Measurements from ENCODE around the gene DOCK11. TPM values are rescaled to one million over a fixed set of nuclear protein-coding genes. Genes with fewer than 3 reads are reported as not detected.

The DOCK11 gene
- total RNA-seq, 1 donor from 2014 or later, result 22.1 TPM

- no peak for DNase-seq (ENCODE audit: low spot score)
- Mint-ChIP-seq H3K27ac (ENCODE audit: unreplicated experiment) (no peak overlapping the region), H3K4me1 (ENCODE audit: low read depth) (peaks cover 43% of the 10 kb centered on the region), H3K27me3 (ENCODE audit: low read depth) (no peaks in the 10 kb centered on the region), H3K9me3 (ENCODE audit: low read depth) (peaks cover 6% of the 10 kb centered on the region), H3K4me3 (ENCODE audit: unreplicated experiment) (no peak overlapping the region), H3K36me3 (ENCODE audit: low read depth) (no peaks in the 10 kb centered on the region)
- no peak for TF ChIP-seq CTCF (IDR thresholded peaks at IDR 0.05)
Measured at GRCh38 chrX:118523920-118524319, 28.3 kb downstream of the DOCK11 start.

- H3K4me3 Mint-ChIP-seq (ENCODE audit: unreplicated experiment), result no peak overlapping the region
- no peak overlapping the region for H3K27ac Mint-ChIP-seq (ENCODE audit: unreplicated experiment)
- H3K9me3 Mint-ChIP-seq (ENCODE audit: low read depth), result peaks cover 6% of the 10 kb centered on the region
- no peaks in the 10 kb centered on the region for H3K27me3 Mint-ChIP-seq (ENCODE audit: low read depth)
- peaks cover 46% of the 10 kb centered on the region for H3K4me1 Mint-ChIP-seq (ENCODE audit: low read depth)
- no peak for TF ChIP-seq CTCF (IDR thresholded peaks at IDR 0.05)
- H3K36me3 Mint-ChIP-seq (ENCODE audit: low read depth), result no peaks in the 10 kb centered on the region
- no peak for DNase-seq (ENCODE audit: low spot score)
Measured at GRCh38 chrX:118524344-118524743, 28.7 kb downstream of the DOCK11 start.

- H3K4me1 Mint-ChIP-seq (ENCODE audit: low read depth), result peaks cover 40% of the 10 kb centered on the region
- peaks cover 6% of the 10 kb centered on the region for H3K9me3 Mint-ChIP-seq (ENCODE audit: low read depth)
- H3K36me3 Mint-ChIP-seq (ENCODE audit: low read depth), result no peaks in the 10 kb centered on the region
- no peak for TF ChIP-seq CTCF (IDR thresholded peaks at IDR 0.05)
- no peak for DNase-seq (ENCODE audit: low spot score)
- no peaks in the 10 kb centered on the region for H3K27me3 Mint-ChIP-seq (ENCODE audit: low read depth)
- H3K27ac Mint-ChIP-seq (ENCODE audit: unreplicated experiment), result no peak overlapping the region
- no peak overlapping the region for H3K4me3 Mint-ChIP-seq (ENCODE audit: unreplicated experiment)
Measured at GRCh38 chrX:118525174-118525730, 29.6 kb downstream of the DOCK11 start.

- peaks cover 11% of the 10 kb centered on the region for H3K9me3 Mint-ChIP-seq (ENCODE audit: low read depth)
- TF ChIP-seq CTCF (IDR thresholded peaks at IDR 0.05), result no peak
Measured at GRCh38 chrX:118526149-118526548, 30.5 kb downstream of the DOCK11 start.

GRCh38 chrX:118528071-118528737 lies 32.6 kb downstream of the DOCK11 start:
- no peak for DNase-seq (ENCODE audit: low spot score)
- no peak overlapping the region for H3K4me3 Mint-ChIP-seq (ENCODE audit: unreplicated experiment)
- H3K27ac Mint-ChIP-seq (ENCODE audit: unreplicated experiment), result no peak overlapping the region
- no peak for TF ChIP-seq CTCF (IDR thresholded peaks at IDR 0.05)
- peaks cover 17% of the 10 kb centered on the region for H3K9me3 Mint-ChIP-seq (ENCODE audit: low read depth)
- H3K36me3 Mint-ChIP-seq (ENCODE audit: low read depth), result no peaks in the 10 kb centered on the region
- peaks cover 27% of the 10 kb centered on the region for H3K4me1 Mint-ChIP-seq (ENCODE audit: low read depth)
- H3K27me3 Mint-ChIP-seq (ENCODE audit: low read depth), result no peaks in the 10 kb centered on the region

More at GRCh38 chrX:118526149-118526548, 30.5 kb downstream of the DOCK11 start:
- no peak overlapping the region for H3K4me3 Mint-ChIP-seq (ENCODE audit: unreplicated experiment)
- peaks cover 39% of the 10 kb centered on the region for H3K4me1 Mint-ChIP-seq (ENCODE audit: low read depth)
- H3K27ac Mint-ChIP-seq (ENCODE audit: unreplicated experiment), result no peak overlapping the region
- no peaks in the 10 kb centered on the region for H3K36me3 Mint-ChIP-seq (ENCODE audit: low read depth)
- no peaks in the 10 kb centered on the region for H3K27me3 Mint-ChIP-seq (ENCODE audit: low read depth)
- DNase-seq (ENCODE audit: low spot score), result no peak
